Stomach smooth muscle (tissue), 2 donors: ENCODE measurements around the gene MGST2.

Experiments
- H3K27ac ChIP-seq: one replicate; pipeline ENCODE4 v1.7.0; 2013; ENCODE audit warnings: mild to moderate bottlenecking, low read length, inconsistent platforms
- H3K27me3 ChIP-seq, 2 donors: one replicate each; pipeline ENCODE4 v1.7.0; 2013; ENCODE audit warnings: low read length in 2 of 2; ENCODE audit not compliant: insufficient read depth in 2 of 2, control insufficient read depth in 1 of 2
- H3K36me3 ChIP-seq, 2 donors: one replicate each; pipeline ENCODE4 v1.7.0; 2013; ENCODE audit warnings: low read length in 2 of 2; ENCODE audit not compliant: control insufficient read depth in 2 of 2, insufficient read depth in 2 of 2
- H3K4me1 ChIP-seq: one replicate; pipeline ENCODE4 v1.7.0; 2013; ENCODE audit warnings: low read length; ENCODE audit not compliant: control insufficient read depth, insufficient read depth
- H3K4me3 ChIP-seq, 2 donors: one replicate each; pipeline ENCODE4 v1.7.0; 2013; ENCODE audit warnings: low read length in 2 of 2
- H3K9ac ChIP-seq, 2 donors: one replicate each; pipeline ENCODE4 v1.7.0; 2013; ENCODE audit warnings: low read length in 2 of 2, mild to moderate bottlenecking in 1 of 2
- H3K9me3 ChIP-seq, 2 donors: one replicate each; pipeline ENCODE4 v1.7.0; 2013; ENCODE audit warnings: low read length in 2 of 2; ENCODE audit not compliant: control insufficient read depth in 2 of 2
- donor health status: healthy.
- donor health status: Pancreatic carcinoma.

MGST2 gene

GRCh38 chr4:139728840-139729239 lies 63.2 kb downstream of the MGST2 start:
- H3K36me3 ChIP-seq: peaks cover 6 to 12% of the 10 kb centered on the region in 2 donors
- no peaks in the 10 kb centered on the region for H3K27me3 ChIP-seq
- no peaks in the 10 kb centered on the region for H3K9me3 ChIP-seq
- no peak overlapping the region for H3K27ac ChIP-seq
- no peak overlapping the region for H3K4me3 ChIP-seq
- H3K4me1 ChIP-seq: peaks cover 2% of the 10 kb centered on the region
- no peak overlapping the region for H3K9ac ChIP-seq

DNA sequence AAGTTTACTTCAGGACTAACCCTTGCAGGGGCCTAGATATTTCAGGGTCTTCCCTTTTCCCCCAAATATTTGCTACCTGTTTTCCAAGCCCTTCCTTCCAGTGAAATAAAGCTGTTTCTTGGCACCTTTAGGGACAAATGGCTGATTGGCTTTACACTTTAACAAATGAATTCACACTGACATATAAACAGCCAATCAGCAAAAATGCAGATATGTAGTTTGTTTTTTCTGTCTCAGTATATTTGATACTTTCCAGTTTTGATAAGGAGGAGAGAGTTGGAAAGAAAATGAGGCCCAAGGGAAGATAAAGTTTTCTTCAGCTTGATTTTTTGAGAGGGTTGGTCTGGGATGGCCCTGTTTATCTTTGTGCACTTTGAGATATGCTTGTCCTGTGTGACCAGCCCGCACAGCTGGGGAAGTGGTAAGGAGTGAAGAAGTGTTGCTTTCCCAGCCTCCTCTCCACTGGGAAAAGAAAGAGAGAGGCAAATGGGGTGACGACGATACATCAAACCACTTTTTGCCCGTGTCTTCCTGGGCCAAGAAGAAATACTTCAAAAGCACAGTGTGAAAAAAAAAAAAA lies 67.5 kb downstream of the MGST2 start:
- Histone ChIP-seq H3K27me3 (no peaks in the 10 kb centered on the region), H3K4me1 (peaks cover 14% of the 10 kb centered on the region), H3K4me3 (no peak overlapping the region), H3K36me3 (peaks cover 0 to 4% of the 10 kb centered on the region in 2 donors), H3K9ac (no peak overlapping the region), H3K9me3 (no peaks in the 10 kb centered on the region), H3K27ac (no peak overlapping the region)

- peaks cover 0 to 2% of the 10 kb centered on the region in 2 donors for H3K36me3 ChIP-seq
- H3K9me3 ChIP-seq: no peaks in the 10 kb centered on the region
- peaks cover 14% of the 10 kb centered on the region for H3K4me1 ChIP-seq
- no peaks in the 10 kb centered on the region for H3K27me3 ChIP-seq
- H3K4me3 ChIP-seq: peak overlapping the region; percentile 61 to 80
- peak overlapping the region; percentile 90 for H3K27ac ChIP-seq
- H3K9ac ChIP-seq: peak overlapping the region; percentile 85 to 87
Measured at GRCh38 chr4:139734201-139734874, 68.7 kb downstream of the MGST2 start.

DNA sequence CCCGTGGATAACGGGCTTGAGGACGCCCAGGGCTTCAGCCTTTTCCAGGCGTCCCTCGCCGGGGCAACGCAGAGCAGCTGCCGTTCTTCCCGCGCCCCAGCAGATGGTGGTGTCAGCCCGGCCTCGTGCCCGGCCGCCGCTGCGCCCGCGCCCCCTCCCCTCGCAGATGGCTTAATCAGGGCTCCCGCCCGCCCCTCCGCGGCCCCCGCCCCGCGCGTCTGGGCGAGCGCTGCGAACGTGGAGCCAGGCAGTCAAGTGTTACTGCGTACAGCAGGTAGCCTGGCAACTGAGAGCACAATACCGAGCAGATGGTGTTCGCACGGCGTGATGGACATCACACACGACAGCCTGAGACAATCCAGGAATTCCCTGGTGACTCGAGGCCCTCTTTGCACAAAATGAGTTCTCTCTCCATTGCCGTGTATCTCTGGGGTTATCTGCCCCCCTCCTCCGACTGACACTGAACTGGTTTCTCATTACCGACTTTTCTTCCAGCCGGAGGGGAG lies 69.3 kb downstream of the MGST2 start:
- Histone ChIP-seq H3K36me3 (peaks cover 0 to under 1% of the 10 kb centered on the region in 2 donors), H3K27me3 (no peaks in the 10 kb centered on the region), H3K9ac (peak overlapping the region; percentile 85 to 87), H3K9me3 (no peaks in the 10 kb centered on the region), H3K4me3 (peak overlapping the region; percentile 80), H3K27ac (peak overlapping the region; percentile 90), H3K4me1 (peaks cover 17% of the 10 kb centered on the region)

DNA sequence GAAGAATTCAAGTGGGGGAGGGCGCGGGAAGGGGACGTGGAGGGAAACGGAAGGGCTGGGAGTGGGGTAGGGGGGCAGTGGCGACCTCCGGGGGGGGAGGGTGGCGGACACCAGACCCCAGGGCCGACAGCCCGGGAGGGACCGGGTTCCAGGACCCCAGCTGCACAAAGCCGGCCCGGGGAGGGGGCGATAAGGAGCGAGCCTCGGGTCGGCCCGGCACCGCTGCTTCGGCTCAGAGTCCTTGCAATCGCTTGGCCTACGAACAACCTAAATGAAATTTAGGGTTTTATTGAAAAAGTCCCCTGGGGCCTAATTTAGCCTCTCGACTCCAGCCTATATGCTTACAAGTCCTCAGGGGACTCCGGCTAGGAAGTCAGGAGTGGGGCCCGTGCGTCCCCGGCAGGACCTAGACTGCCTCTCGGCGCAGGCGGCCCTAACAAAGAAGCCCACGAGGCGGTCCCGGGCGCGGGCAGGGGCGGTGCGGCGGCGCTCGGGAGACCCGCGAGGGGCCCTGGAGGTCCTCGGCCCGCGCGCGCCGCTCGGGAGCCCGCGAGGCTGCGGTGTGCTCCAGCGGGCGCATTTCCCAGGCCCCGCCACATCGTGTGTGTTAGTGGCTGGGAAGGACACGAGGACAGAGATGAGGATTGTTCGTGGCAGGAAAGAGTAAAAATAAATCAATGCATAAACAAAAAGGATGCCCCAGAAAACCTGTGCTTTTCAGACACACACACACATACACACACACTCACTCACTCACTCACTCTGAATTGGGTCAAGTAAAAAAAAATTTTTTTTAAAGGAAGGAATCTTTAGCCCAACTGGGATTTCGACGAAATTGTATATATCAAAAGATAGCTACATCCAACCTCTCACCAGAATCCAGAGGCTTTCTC lies 70.0 kb downstream of the MGST2 start:
- Histone ChIP-seq H3K9me3 (no peaks in the 10 kb centered on the region), H3K27me3 (no peaks in the 10 kb centered on the region), H3K4me3 (peak overlapping the region; percentile 80), H3K36me3 (no peaks in the 10 kb centered on the region), H3K9ac (peak overlapping the region; percentile 69 to 85), H3K27ac (peak overlapping the region; percentile 90), H3K4me1 (peaks cover 24% of the 10 kb centered on the region)

- Histone ChIP-seq H3K4me1 (peaks cover 30% of the 10 kb centered on the region), H3K9ac (no peak overlapping the region), H3K36me3 (no peaks in the 10 kb centered on the region), H3K27ac (peak overlapping the region; percentile 90), H3K4me3 (peak overlapping the region in 1 of 2 donors; percentile 80), H3K27me3 (no peaks in the 10 kb centered on the region), H3K9me3 (no peaks in the 10 kb centered on the region)
Measured at GRCh38 chr4:139736274-139736660, 70.6 kb downstream of the MGST2 start.

DNA sequence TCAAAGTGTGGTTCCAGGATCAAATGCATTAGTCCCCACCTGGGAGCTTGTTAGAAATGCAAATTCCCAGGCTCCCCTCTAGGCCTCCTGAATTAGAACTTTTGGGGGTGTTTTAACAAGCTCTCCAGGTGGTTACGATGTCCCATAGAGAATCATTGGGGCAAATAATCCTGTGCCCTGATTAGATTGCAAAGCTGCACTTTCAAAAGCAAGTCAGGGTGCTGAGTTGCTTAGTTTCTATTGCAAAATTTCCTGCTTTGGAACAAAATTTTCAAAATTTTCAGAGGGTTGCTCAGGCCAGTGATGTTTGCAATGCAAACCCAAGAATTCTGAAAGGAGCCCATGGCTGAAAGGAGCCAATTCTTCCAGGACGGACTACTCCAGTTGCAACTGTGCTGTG lies 71.0 kb downstream of the MGST2 start:
- no peak overlapping the region for H3K9ac ChIP-seq
- H3K4me3 ChIP-seq: no peak overlapping the region
- no peaks in the 10 kb centered on the region for H3K27me3 ChIP-seq
- H3K36me3 ChIP-seq: no peaks in the 10 kb centered on the region
- peak overlapping the region; percentile 90 for H3K27ac ChIP-seq
- no peaks in the 10 kb centered on the region for H3K9me3 ChIP-seq
- H3K4me1 ChIP-seq: peaks cover 31% of the 10 kb centered on the region

DNA sequence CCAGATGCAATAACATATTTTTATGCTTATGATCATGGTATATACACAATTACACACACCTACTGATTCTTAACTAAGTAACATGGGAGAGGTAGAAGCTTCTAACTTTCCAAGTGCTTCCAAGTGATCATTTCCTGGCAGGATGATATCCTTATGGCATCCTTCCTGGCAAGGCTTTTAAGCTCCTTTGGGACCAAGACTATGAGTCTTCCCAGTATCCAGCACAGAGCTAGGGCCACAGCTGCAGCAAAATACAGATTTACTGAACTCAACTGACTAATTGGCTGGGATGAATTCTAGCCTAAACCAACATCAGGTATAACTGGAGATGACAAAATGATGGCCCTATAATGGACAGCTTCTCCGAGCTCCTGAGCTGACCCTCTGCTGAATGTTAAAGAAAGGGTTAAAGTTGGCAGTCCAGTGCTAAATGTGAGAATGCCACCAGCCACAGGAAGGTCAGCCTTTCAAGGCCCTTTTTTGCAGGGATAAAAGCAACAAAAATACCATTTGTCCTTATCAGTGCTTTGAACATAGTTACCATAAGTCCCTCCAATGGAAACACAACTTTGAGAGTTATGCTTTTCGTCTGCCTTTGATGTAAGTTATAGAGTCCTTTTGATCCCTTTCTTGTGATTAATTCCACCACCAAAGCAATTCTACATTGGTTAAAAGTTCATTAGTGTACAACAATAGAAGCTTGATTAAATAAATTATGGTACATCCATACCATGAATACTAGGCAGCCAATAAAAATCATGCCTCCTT lies 73.4 kb downstream of the MGST2 start:
- Histone ChIP-seq H3K36me3 (no peaks in the 10 kb centered on the region), H3K9me3 (no peaks in the 10 kb centered on the region), H3K9ac (no peak overlapping the region), H3K4me1 (peaks cover 27% of the 10 kb centered on the region), H3K4me3 (no peak overlapping the region), H3K27me3 (no peaks in the 10 kb centered on the region), H3K27ac (no peak overlapping the region)

- peak overlapping the region; percentile 88 for H3K27ac ChIP-seq
- no peaks in the 10 kb centered on the region for H3K9me3 ChIP-seq
- H3K36me3 ChIP-seq: no peaks in the 10 kb centered on the region
- H3K4me3 ChIP-seq: peak overlapping the region in 1 of 2 donors; percentile 49
- no peaks in the 10 kb centered on the region for H3K27me3 ChIP-seq
- H3K9ac ChIP-seq: peak overlapping the region; percentile 12 to 47
- peaks cover 20% of the 10 kb centered on the region for H3K4me1 ChIP-seq
Measured at GRCh38 chr4:139740121-139740520, 74.5 kb downstream of the MGST2 start.

DNA sequence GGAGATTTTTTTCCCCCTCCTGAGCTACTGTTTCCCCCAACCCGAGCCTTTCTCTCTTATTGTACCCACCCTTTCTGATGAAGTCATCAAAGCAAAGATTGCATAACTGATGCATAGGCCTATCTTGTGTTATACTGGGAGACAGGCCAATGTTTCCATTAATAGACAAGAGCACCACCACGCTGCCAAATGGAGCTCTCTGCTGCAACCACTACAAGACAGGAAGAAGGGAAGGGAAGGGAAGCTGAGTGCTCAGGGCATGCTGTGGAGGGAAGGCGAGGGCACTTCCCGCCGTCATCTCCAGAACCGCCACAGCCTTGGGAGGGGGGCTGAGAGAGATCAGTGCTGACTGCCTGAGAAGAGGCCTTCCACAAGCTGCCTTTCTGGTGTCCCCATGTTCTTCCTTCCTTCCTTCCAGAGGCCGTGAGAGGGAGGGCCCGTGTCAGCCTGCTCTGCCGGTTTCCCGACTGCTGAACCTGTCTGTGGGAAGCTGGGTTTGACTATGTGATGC lies 75.0 kb downstream of the MGST2 start:
- Histone ChIP-seq H3K9ac (peak overlapping the region; percentile 12 to 47), H3K36me3 (no peaks in the 10 kb centered on the region), H3K27me3 (no peaks in the 10 kb centered on the region), H3K9me3 (no peaks in the 10 kb centered on the region), H3K4me3 (peak overlapping the region in 1 of 2 donors; percentile 49), H3K27ac (peak overlapping the region; percentile 88), H3K4me1 (peaks cover 19% of the 10 kb centered on the region)
